ENCODE measurements around the gene SRPRA. TPM values are rescaled to one million over a fixed set of nuclear protein-coding genes. Genes with fewer than 3 reads are reported as not detected.

Gene SRPRA
- total RNA-seq, 1 experiment from 2014 or later: 58.4 TPM

DNA sequence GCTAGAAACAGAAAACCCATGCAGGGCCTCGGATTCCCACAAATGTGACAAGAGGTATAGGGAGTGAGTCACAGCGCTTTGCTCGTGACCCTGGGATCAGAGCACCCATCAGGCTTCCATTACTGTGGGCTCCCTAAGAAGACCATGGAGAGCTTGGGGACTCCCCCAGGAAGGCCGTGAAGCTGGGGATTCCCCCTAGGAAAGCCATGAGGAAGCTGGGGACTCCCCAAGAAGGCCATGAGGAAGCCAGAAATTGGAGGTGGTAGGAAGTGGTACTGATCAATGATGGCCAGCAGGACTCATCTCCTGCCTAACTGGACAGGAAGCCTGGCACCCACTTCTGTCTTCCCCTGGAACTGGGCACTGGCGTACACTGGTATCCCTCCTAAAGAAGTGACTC lies 25.0 kb upstream of the SRPRA start:
- H3K4me1 ChIP-seq (ENCODE audit: low read length): no peaks in the 10 kb centered on the region
- no peaks in the 10 kb centered on the region for H3K79me2 ChIP-seq (ENCODE audit: low read length)
- H4K20me1 ChIP-seq (ENCODE audit: insufficient read depth, low read depth, low read length): no peaks in the 10 kb centered on the region
- no peaks in the 10 kb centered on the region for H3K36me3 ChIP-seq (ENCODE audit: insufficient read depth, low read length)
- no peaks in the 10 kb centered on the region for H3K9me2 ChIP-seq (replicated peaks; ENCODE audit: insufficient read depth, low read length)
- H2AFZ ChIP-seq (ENCODE audit: low read length): no peak overlapping the region
- no peak for DNase-seq
- H3K9me3 ChIP-seq (ENCODE audit: low read length): no peaks in the 10 kb centered on the region
- no peak overlapping the region for H3K4me3 ChIP-seq (ENCODE audit: low read length)
- H3K27ac ChIP-seq (ENCODE audit: low read length): no peak overlapping the region
- no peaks in the 10 kb centered on the region for H3K27me3 ChIP-seq (ENCODE audit: low read length)
- H3K9ac ChIP-seq (ENCODE audit: low read length): no peak overlapping the region
- H3K4me2 ChIP-seq (ENCODE audit: low read depth, low read length, poor library complexity, severe bottlenecking): no peak overlapping the region

DNA sequence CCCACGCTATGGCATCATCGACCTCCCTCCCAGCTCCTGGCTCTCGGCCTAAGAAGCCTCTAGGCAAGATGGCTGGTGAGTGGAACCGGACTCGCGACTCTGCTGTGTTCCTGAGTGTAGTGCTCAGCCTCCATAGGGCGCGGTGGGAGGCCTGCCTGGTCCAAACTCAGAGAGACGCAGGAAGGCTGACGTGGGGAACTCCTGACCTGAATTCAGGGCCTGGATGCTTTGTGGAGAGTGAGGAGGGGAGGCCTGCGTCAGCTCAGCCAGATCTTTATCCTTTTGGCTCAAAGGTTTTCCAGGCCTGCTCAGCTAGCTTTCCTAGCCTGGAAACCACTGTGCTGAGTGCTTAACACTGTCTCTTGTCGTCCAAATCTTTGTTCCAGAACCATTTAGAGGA lies 22.2 kb upstream of the SRPRA start:
- Histone ChIP-seq H3K36me3 (ENCODE audit: insufficient read depth, low read length) (no peaks in the 10 kb centered on the region), H2AFZ (ENCODE audit: low read length) (no peak overlapping the region), H3K4me1 (ENCODE audit: low read length) (no peaks in the 10 kb centered on the region), H3K79me2 (ENCODE audit: low read length) (peaks cover 3% of the 10 kb centered on the region; the same call in 1 of the 2 replicates), H3K9me2 (replicated peaks; ENCODE audit: insufficient read depth, low read length) (no peaks in the 10 kb centered on the region), H3K9me3 (ENCODE audit: low read length) (no peaks in the 10 kb centered on the region), H3K4me3 (ENCODE audit: low read length) (no peak overlapping the region), H3K27ac (ENCODE audit: low read length) (no peak overlapping the region), H3K4me2 (ENCODE audit: low read depth, low read length, poor library complexity, severe bottlenecking) (no peak overlapping the region), H4K20me1 (ENCODE audit: insufficient read depth, low read depth, low read length) (no peaks in the 10 kb centered on the region), H3K27me3 (ENCODE audit: low read length) (no peaks in the 10 kb centered on the region), H3K9ac (ENCODE audit: low read length) (no peak overlapping the region)
- DNase-seq: no peak

DNA sequence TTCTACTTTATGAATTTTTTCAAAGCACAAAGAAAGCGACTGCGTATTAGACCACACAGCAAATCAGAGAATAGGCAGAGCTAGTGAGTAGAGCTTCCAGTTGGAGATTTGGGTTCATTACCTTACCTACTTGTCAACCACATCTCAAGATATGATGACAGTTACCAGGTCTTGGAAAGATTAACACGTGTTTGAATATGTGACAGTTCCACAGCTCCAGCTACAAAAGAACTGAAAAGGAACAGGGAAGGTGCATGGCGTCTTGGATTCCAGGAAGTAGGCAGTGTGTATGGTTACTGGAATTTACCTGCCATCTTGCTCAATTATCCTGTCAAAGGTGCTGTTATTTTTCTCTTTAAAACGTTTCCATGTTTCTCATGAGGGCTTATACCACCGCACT lies 19.5 kb upstream of the SRPRA start:
- no peak for DNase-seq
- H3K9me2 ChIP-seq (replicated peaks; ENCODE audit: insufficient read depth, low read length): no peaks in the 10 kb centered on the region
- no peak overlapping the region for H3K4me2 ChIP-seq (ENCODE audit: low read depth, low read length, poor library complexity, severe bottlenecking)
- H3K4me1 ChIP-seq (ENCODE audit: low read length): peaks cover 15% of the 10 kb centered on the region
- H3K27ac ChIP-seq (ENCODE audit: low read length): no peak overlapping the region
- H3K79me2 ChIP-seq (ENCODE audit: low read length): peaks cover 8% of the 10 kb centered on the region; the same call in 1 of the 2 replicates
- H4K20me1 ChIP-seq (ENCODE audit: insufficient read depth, low read depth, low read length): no peaks in the 10 kb centered on the region
- no peaks in the 10 kb centered on the region for H3K27me3 ChIP-seq (ENCODE audit: low read length)
- H3K9me3 ChIP-seq (ENCODE audit: low read length): no peaks in the 10 kb centered on the region
- no peak overlapping the region for H2AFZ ChIP-seq (ENCODE audit: low read length)
- no peak overlapping the region for H3K4me3 ChIP-seq (ENCODE audit: low read length)
- no peaks in the 10 kb centered on the region for H3K36me3 ChIP-seq (ENCODE audit: insufficient read depth, low read length)
- H3K9ac ChIP-seq (ENCODE audit: low read length): no peak overlapping the region

DNA sequence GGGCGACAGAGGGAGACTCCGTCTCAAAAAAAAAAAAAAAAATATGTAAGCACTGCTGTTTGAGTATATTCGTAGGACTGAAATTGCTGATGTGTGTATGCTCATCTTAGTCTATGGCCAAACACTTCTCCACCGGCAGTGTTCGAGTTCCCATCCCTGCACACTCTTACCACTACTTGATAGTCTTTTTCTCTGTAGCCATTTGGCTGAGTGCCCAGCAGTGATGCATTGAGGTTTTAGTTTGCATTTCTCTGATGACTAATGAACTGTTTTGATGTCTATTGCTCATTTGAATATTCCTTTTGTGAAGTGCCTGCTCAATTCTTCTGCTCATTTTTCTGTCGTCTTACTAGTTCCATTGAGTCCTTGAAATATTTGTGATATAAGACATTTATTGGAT lies 16.1 kb upstream of the SRPRA start:
- Histone ChIP-seq H3K4me1 (ENCODE audit: low read length) (peaks cover 19% of the 10 kb centered on the region), H3K9me3 (ENCODE audit: low read length) (no peaks in the 10 kb centered on the region), H3K9me2 (replicated peaks; ENCODE audit: insufficient read depth, low read length) (no peaks in the 10 kb centered on the region), H2AFZ (ENCODE audit: low read length) (no peak overlapping the region), H3K36me3 (ENCODE audit: insufficient read depth, low read length) (no peaks in the 10 kb centered on the region), H3K4me2 (ENCODE audit: low read depth, low read length, poor library complexity, severe bottlenecking) (peak overlapping the region; percentile 86), H3K27ac (ENCODE audit: low read length) (no peak overlapping the region; the same call in 1 of the 2 replicates), H4K20me1 (ENCODE audit: insufficient read depth, low read depth, low read length) (no peaks in the 10 kb centered on the region), H3K27me3 (ENCODE audit: low read length) (no peaks in the 10 kb centered on the region), H3K9ac (ENCODE audit: low read length) (peak overlapping the region; percentile 39), H3K4me3 (ENCODE audit: low read length) (peak overlapping the region; percentile 86; the same call in 1 of the 2 replicates), H3K79me2 (ENCODE audit: low read length) (peaks cover 8% of the 10 kb centered on the region; the same call in 1 of the 2 replicates)
- peak; percentile 91 for DNase-seq

DNA sequence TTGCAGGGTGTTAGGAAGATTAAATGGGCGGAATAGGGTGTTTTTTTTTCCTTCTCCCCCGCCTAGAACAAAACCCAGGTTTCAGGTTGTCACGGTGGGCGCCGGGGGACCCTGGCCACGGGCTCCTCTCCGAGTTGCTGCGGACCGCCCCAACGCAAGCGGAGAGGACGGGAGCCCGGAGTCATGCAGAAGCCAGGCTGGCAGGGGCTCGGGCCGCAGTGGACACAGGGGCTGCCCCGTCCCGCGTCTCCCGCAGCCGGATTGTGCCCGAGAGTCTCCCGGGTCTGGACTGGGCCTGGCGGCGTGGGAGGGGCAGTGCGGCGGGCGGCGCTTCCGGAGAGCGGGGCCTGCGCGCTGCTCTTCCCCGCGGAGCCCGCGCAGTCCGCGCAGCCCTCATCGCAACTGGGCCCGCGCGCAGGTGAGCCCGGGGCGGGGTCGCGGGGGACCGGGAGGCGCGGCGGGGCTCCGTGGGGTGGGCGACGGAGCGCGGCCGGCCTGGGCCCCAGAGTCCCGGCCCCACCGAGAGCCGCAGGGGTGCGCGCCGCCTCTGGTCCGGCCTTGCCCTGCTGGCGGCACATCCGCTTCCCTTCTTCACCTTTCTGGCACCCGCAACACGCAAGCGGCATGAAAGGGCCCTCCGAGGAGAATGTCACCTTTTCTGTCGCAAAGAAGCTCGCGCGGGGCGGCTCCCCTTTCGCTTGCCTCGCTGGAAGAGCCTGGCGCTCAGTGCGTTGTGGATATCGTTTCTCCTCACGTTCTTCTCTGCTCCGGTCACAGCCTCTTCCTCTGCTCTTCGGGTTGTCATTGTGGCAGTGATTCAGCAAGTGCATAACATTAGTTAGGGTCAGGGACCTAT lies 14.3 kb upstream of the SRPRA start, which contains the start of gene TIRAP:
Gene TIRAP, plus strand, starts transcription at position 358 of the 856 bp plus-strand sequence. CDS start 7,802 bp downstream, outside the sequence.
- H3K4me3 ChIP-seq (ENCODE audit: low read length): peak within 1 kb of the TSS; percentile 86

DNA sequence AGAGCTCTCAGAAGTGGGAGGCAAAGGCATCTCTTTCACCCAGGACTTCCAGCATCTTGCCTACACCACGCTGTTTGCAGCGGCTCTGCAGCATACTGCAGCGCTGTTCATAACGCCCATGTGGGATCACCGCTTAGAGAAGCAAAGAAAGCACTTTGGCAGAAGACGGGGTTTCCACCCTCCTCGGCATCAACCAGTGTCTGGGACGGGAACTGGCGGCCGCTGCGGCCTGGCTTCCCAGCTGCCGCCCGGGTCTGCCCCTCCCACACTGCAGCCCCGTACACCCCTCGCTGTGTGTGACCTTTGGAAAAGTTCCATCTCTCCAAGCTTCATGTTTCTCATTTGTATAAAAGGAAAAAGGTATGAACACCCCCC lies 13.7 kb upstream of the SRPRA start:
- DNase-seq: peak; percentile 56
- H3K4me1 ChIP-seq (ENCODE audit: low read length): peaks cover 19% of the 10 kb centered on the region
- peak overlapping the region; percentile 65; the same call in 1 of the 2 replicates for H3K27ac ChIP-seq (ENCODE audit: low read length)
- no peaks in the 10 kb centered on the region for H3K36me3 ChIP-seq (ENCODE audit: insufficient read depth, low read length)
- 0 out of 2 replicates have a peak overlapping the region, but pooled peaks have one; percentile 2 for H2AFZ ChIP-seq (ENCODE audit: low read length)
- H3K9me2 ChIP-seq (replicated peaks; ENCODE audit: insufficient read depth, low read length): no peaks in the 10 kb centered on the region
- no peaks in the 10 kb centered on the region for H3K9me3 ChIP-seq (ENCODE audit: low read length)
- no peaks in the 10 kb centered on the region for H4K20me1 ChIP-seq (ENCODE audit: insufficient read depth, low read depth, low read length)
- H3K9ac ChIP-seq (ENCODE audit: low read length): peak overlapping the region; percentile 79
- H3K27me3 ChIP-seq (ENCODE audit: low read length): no peaks in the 10 kb centered on the region
- H3K4me3 ChIP-seq (ENCODE audit: low read length): peak overlapping the region; percentile 86
- peaks cover 8% of the 10 kb centered on the region; the same call in 1 of the 2 replicates for H3K79me2 ChIP-seq (ENCODE audit: low read length)
- peak overlapping the region; percentile 86 for H3K4me2 ChIP-seq (ENCODE audit: low read depth, low read length, poor library complexity, severe bottlenecking)

More for the DNA sequence above, 14.3 kb upstream of the SRPRA start, which contains the start of gene TIRAP:
- no peaks in the 10 kb centered on the region for H3K36me3 ChIP-seq (ENCODE audit: insufficient read depth, low read length)
- H3K9ac ChIP-seq (ENCODE audit: low read length): peak within 1 kb of the TSS; percentile 79
- peak; percentile 70 for DNase-seq
- no peaks in the 10 kb centered on the region for H3K27me3 ChIP-seq (ENCODE audit: low read length)
- H3K9me3 ChIP-seq (ENCODE audit: low read length): no peaks in the 10 kb centered on the region
- no peaks in the 10 kb centered on the region for H4K20me1 ChIP-seq (ENCODE audit: insufficient read depth, low read depth, low read length)
- no peaks in the 10 kb centered on the region for H3K9me2 ChIP-seq (replicated peaks; ENCODE audit: insufficient read depth, low read length)
- peaks cover 19% of the 10 kb centered on the region for H3K4me1 ChIP-seq (ENCODE audit: low read length)
- H3K4me2 ChIP-seq (ENCODE audit: low read depth, low read length, poor library complexity, severe bottlenecking): peak within 1 kb of the TSS; percentile 86
- peak within 1 kb of the TSS; percentile 65 for H3K27ac ChIP-seq (ENCODE audit: low read length)
- peak within 1 kb of the TSS; percentile 78; the same call in 1 of the 2 replicates for H2AFZ ChIP-seq (ENCODE audit: low read length)
- peaks cover 8% of the 10 kb centered on the region; the same call in 1 of the 2 replicates for H3K79me2 ChIP-seq (ENCODE audit: low read length)

DNA sequence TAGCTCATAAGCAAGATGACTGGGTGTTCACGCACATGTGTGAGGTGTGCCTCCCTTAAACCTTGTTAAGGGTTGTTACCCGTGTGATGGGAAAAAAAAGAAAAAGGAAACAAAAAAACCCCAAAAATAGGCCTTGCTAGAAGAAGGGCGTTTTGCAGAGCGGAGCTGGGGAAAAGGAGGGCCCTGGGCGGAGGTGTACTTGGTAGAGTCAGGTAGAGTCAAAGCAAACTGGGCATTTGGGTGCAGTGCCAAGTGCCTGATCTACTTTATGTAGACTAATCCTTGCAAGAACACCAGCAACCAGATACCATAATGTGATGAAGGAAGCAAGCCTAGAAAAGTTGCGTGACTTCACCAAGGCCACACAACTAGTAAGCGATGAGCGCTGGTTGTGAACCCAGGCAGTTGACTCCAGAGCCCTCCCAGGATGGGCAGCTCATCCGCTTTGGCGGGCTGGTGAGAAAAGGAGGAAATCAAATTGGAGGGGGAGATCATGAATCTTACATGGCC lies 13.0 kb upstream of the SRPRA start:
- Histone ChIP-seq H3K79me2 (ENCODE audit: low read length) (peaks cover 6% of the 10 kb centered on the region; the same call in 1 of the 2 replicates), H3K27me3 (ENCODE audit: low read length) (no peaks in the 10 kb centered on the region), H3K9ac (ENCODE audit: low read length) (peak overlapping the region; percentile 79; the same call in 1 of the 2 replicates), H3K27ac (ENCODE audit: low read length) (no peak overlapping the region), H4K20me1 (ENCODE audit: insufficient read depth, low read depth, low read length) (no peaks in the 10 kb centered on the region), H3K4me3 (ENCODE audit: low read length) (no peak overlapping the region), H3K9me2 (replicated peaks; ENCODE audit: insufficient read depth, low read length) (no peaks in the 10 kb centered on the region), H3K9me3 (ENCODE audit: low read length) (no peaks in the 10 kb centered on the region), H3K4me2 (ENCODE audit: low read depth, low read length, poor library complexity, severe bottlenecking) (no peak overlapping the region), H3K36me3 (ENCODE audit: insufficient read depth, low read length) (no peaks in the 10 kb centered on the region), H3K4me1 (ENCODE audit: low read length) (peaks cover 19% of the 10 kb centered on the region), H2AFZ (ENCODE audit: low read length) (no peak overlapping the region)
- DNase-seq: no peak

DNA sequence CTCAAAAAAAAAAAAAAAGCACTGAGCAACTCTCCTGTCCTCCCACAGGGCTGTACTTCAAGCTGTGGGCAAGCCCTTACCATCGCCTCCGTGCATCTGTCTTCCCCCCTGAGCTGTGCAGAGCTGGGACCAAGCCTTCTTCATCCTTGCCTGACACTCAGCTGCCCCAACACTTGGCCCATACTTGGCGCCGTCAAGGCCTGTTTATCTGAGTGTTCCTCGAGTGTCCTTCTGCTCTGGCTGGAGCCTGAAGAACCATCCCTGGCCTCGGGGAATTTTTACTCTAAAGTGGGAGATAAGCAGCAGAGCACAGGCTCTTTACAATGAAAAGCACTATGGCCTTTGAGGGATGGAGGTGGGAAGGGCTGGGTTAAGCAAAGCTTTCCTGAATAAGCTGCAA lies 12.6 kb upstream of the SRPRA start:
- Histone ChIP-seq H3K36me3 (ENCODE audit: insufficient read depth, low read length) (no peaks in the 10 kb centered on the region), H2AFZ (ENCODE audit: low read length) (no peak overlapping the region), H4K20me1 (ENCODE audit: insufficient read depth, low read depth, low read length) (no peaks in the 10 kb centered on the region), H3K27me3 (ENCODE audit: low read length) (no peaks in the 10 kb centered on the region), H3K4me2 (ENCODE audit: low read depth, low read length, poor library complexity, severe bottlenecking) (no peak overlapping the region), H3K9me2 (replicated peaks; ENCODE audit: insufficient read depth, low read length) (no peaks in the 10 kb centered on the region), H3K9ac (ENCODE audit: low read length) (no peak overlapping the region), H3K4me1 (ENCODE audit: low read length) (peaks cover 19% of the 10 kb centered on the region), H3K27ac (ENCODE audit: low read length) (no peak overlapping the region), H3K9me3 (ENCODE audit: low read length) (no peaks in the 10 kb centered on the region), H3K4me3 (ENCODE audit: low read length) (no peak overlapping the region), H3K79me2 (ENCODE audit: low read length) (peaks cover 5% of the 10 kb centered on the region; the same call in 1 of the 2 replicates)
- no peak for DNase-seq

Data from Karpas-422 (cell line).